IPS DF 6.9 (cell line): ENCODE results near the gene MCF2L.

Experiments
- DNase-seq: peaks from one replicate; pipeline ENCODE4 v3.0.0-alpha.2; 2013; ENCODE audit warnings: low read depth, low spot score
- H3K27ac ChIP-seq: one replicate; pipeline ENCODE4 v1.5.1; 2013; ENCODE audit warnings: low read length, control low read depth
- H3K27me3 ChIP-seq: 2 replicates; pipeline ENCODE4 v1.6.1; 2013; ENCODE audit warnings: mild to moderate bottlenecking, low read length; ENCODE audit not compliant: control insufficient read depth, insufficient read depth
- H3K36me3 ChIP-seq: 2 replicates; pipeline ENCODE4 v1.6.1; 2013; ENCODE audit warnings: low read length; ENCODE audit not compliant: control insufficient read depth, insufficient read depth
- H3K4me1 ChIP-seq: 2 replicates; pipeline ENCODE4 v1.6.1; 2013; ENCODE audit warnings: low read length; ENCODE audit not compliant: control insufficient read depth, insufficient read depth
- H3K4me3 ChIP-seq: 2 replicates; pipeline ENCODE4 v1.5.1; 2013; ENCODE audit warnings: mild to moderate bottlenecking, low read length
- H3K9me3 ChIP-seq: 2 replicates; pipeline ENCODE4 v1.6.1; 2013; ENCODE audit warnings: low read length, inconsistent platforms; ENCODE audit not compliant: control insufficient read depth, insufficient read depth
- WGBS: extraction: QIAGEN DNeasy Blood & Tissue Kit; methylation state at CpG from one replicate; pipeline ENCODE4 v1.1.7; 2013; ENCODE audit warnings: mixed read lengths, missing lambda C conversion rate; ENCODE audit not compliant: insufficient read length, insufficient coverage; 5-methylcytosine and 5-hydroxymethylcytosine counted together

MCF2L gene

DNA sequence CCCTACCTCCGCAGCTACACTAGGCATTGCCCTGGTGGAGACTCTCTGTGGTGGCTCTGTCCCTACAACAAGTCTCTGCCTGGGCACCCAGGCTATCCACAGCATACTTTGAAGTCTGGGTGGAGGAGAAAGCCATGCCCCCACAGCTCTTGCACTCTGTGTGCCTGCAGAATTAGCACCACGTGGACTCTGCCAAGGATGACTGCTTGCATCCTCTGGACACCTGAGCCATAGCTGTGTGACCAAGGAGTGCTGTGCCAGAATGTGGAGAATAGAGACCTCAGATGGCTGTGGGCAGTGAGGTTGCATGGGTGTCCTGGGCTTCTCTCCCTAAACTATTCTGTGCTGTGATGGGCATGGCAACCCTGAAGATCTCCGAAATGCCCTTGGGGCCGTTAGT, 21.2 kb upstream of the MCF2L start:
- Histone ChIP-seq H3K36me3 (no peaks in the 10 kb centered on the region), H3K9me3 (no peaks in the 10 kb centered on the region), H3K27me3 (no peaks in the 10 kb centered on the region), H3K4me3 (no peak overlapping the region), H3K27ac (no peak overlapping the region), H3K4me1 (0 out of 2 replicates have a peak, but pooled peaks cover 1% of the 10 kb centered on the region)
- no peak for DNase-seq
- WGBS, result no CpG with 5 or more reads among the region's 4 CpGs

DNA sequence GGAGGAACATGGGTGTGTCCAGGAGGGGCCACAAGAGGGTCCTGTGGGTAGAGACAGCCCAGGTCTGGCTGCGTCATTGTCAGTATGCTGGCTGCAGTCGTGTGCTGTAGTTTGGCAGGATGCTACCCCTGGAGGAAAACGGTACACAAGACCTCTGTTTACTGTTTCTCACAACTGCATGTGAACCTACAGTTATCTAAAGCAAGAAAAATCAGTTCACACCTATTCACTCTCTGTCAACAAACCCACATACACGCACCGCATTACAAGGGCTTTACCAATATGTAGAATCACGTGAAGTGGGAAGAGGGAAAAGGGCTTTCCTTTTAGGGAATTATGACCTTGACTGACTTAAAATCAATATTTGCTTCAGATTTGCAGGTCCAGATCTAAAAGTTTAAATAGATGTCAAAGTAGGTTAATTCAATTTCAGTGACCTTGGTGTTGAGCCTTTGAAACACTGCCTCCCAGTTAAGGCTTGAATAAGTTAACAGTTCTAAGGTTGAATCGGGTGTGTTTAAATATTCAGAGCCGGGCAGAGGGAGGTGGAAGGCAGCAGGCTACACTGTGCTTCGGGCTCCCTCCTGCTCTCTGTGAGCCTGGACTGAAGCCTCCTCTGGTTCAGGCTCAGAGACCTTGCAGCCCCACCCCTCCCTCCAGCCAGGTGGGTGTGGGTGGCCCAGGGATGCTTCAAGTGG, 17.2 kb upstream of the MCF2L start:
- no CpG with 5 or more reads among the region's 9 CpGs for WGBS
- Histone ChIP-seq H3K27ac (no peak overlapping the region), H3K36me3 (no peaks in the 10 kb centered on the region), H3K4me3 (no peak overlapping the region), H3K27me3 (no peaks in the 10 kb centered on the region), H3K9me3 (no peaks in the 10 kb centered on the region), H3K4me1 (no peaks in the 10 kb centered on the region)
- no peak for DNase-seq

DNA sequence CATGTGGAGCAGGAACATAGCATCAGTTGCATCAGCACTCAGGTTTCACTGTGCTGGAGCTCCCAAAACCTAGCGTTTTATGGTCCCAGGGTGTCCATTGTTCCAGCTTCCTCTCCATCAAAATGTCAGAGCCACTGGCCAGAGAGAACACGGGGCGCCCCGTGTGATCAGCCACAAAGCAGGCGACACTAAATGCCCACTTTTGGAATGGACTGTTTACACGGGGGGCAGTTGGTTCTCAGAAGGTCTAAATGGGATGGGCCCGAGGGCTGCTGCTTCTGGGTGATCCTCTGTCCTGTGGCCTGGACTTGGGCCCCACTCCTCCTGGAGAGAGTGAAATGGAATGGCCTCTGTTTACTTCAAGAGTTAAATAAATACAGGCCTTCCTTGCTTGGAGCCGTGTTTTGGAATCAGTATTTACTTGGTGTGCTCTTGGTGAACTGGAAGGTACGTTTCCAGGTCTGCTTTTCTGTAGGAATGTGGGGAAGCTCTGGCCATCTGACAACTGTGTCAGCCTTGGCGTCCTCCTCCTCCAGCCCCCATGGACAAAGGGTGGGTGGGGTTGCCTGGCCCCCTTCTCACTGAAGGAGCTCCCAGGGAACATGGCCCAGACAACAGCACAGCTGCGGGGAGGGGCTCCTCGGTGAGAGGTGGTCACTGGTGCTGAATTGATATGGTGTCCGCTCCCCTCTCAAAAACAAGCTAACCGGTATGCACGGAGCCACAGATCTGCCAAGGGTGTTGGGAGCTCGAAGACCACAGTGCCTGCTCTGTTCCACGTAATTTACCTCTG, 16.1 kb upstream of the MCF2L start:
- WGBS, result no CpG with 5 or more reads among the region's 17 CpGs
- H3K9me3 ChIP-seq, result no peaks in the 10 kb centered on the region
- no peak for DNase-seq
- no peak overlapping the region for H3K27ac ChIP-seq
- H3K4me1 ChIP-seq, result no peaks in the 10 kb centered on the region
- H3K4me3 ChIP-seq, result no peak overlapping the region
- no peaks in the 10 kb centered on the region for H3K27me3 ChIP-seq
- H3K36me3 ChIP-seq, result no peaks in the 10 kb centered on the region

DNA sequence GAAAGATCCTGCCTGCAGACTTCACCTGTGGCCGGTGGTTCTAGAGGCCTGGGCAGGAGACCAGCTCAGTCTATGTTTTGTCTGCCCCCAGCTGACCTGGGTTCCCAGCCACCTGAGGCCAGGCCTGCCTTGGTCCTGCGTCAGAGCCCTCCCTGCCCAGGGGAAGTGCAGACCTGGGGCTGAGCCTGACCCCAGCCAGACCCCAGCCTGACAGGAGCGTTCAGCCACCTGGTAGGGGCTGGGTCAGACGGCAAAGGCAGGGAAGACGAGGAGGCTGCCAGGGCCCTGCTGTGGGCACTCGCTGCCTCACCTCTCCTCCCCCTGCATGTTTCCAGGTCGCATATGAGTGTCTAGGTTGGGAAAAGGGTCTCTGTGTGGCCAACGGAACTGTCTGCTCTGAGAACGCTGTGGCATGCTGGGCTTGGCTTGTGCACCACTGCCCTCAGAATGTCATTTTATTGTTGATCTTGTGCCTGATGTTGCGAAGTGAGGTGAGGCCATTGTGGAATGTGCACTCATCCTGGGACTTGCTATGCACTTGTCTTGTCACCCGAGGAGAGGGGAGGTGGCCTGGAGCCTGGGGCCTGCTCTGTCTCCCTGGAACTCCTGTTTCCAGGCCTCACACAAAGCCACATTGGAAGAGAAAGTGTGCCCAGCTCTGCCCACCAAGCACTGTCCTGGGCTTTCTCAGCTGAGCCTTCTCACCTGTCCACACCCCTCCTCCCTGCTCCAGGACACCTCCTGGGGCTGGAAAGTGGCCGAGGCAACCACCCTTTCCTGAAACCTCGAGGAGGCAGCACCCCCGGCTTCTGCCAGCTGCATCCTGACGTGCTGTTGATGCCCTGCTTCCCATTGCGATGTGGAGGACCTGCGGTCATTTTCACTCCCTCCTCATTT, 15.2 kb upstream of the MCF2L start:
- H3K9me3 ChIP-seq, result no peaks in the 10 kb centered on the region
- H3K36me3 ChIP-seq, result no peaks in the 10 kb centered on the region
- H3K4me1 ChIP-seq, result no peaks in the 10 kb centered on the region
- no CpG with 5 or more reads among the region's 17 CpGs for WGBS
- H3K27me3 ChIP-seq, result no peaks in the 10 kb centered on the region
- DNase-seq, result no peak
- no peak overlapping the region for H3K4me3 ChIP-seq
- no peak overlapping the region for H3K27ac ChIP-seq

DNA sequence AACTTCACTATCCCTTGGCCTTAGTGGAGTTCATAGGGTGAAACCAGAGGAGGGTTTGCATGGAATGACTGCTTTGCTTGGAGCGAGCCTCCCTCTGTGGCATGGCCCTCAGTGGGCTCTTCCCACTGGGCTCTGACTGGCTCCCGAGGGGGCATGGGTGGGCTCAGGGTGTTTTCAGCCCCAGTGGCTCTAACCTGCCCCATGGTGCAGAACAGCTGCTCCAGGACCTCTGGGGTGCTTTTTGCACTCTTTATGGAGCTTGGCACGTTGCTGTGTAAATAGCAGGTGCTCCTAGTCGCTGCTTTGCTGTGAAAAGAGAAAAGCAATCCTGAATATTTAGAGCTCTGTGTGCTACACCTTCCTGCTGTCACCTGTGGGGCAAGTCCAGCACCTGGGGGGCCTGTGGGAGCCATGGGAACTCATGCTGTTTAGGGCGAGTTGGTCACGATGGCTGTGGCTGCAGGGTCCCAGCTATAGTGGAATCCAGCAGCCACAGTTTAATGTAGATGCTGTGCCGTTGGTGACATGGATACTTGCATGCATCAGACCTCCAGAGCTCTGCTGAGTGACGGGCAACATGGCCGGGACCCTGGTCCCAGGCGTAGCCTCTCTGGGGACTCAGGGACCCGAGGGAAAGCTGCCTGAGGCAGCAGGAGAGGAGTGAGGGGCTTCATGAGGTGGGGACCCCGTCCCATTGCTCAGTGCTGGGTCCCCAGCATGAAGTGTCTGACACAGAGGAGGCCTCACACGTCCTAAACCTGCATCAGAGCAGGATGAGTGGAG, 14.3 kb upstream of the MCF2L start:
- Histone ChIP-seq H3K27ac (no peak overlapping the region), H3K36me3 (no peaks in the 10 kb centered on the region), H3K4me1 (no peaks in the 10 kb centered on the region), H3K9me3 (no peaks in the 10 kb centered on the region), H3K27me3 (no peaks in the 10 kb centered on the region), H3K4me3 (no peak overlapping the region)
- WGBS, result no CpG with 5 or more reads among the region's 13 CpGs
- no peak for DNase-seq

DNA sequence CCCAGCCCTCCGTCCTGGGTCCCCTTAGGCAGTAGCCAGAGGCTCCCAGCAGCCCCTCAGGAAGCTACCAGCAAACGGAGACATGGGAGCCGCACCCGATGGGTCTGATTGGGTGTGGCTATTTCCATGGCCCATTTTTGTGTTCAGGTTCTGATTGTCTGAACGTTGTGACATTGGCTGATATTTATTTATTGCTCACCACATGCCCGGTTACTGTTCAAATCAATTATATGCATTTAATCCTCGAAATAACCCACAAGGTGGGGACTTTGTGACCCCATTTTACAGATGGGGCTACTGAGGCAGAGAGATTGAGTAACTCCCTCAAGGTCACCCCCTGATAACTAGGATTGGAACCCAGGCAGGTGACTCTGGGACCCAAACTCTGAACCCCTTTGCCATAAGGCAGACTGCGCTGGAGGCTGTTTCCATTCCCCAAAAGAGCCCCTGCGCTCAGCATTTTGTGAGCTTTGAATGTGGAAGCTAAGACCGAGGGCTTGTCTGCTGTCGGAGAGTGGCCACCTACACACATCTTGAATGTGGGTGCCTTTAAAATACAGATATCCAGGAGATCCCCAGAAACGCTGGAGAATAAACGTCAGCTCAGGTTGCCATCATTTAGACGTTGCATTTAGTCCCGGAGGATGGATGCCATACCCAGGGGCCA, 13.6 kb upstream of the MCF2L start:
- H3K9me3 ChIP-seq, result no peaks in the 10 kb centered on the region
- H3K27ac ChIP-seq, result no peak overlapping the region
- H3K36me3 ChIP-seq, result no peaks in the 10 kb centered on the region
- H3K4me1 ChIP-seq, result no peaks in the 10 kb centered on the region
- H3K4me3 ChIP-seq, result no peak overlapping the region
- no peaks in the 10 kb centered on the region for H3K27me3 ChIP-seq
- no CpG with 5 or more reads among the region's 15 CpGs for WGBS
- no peak for DNase-seq

DNA sequence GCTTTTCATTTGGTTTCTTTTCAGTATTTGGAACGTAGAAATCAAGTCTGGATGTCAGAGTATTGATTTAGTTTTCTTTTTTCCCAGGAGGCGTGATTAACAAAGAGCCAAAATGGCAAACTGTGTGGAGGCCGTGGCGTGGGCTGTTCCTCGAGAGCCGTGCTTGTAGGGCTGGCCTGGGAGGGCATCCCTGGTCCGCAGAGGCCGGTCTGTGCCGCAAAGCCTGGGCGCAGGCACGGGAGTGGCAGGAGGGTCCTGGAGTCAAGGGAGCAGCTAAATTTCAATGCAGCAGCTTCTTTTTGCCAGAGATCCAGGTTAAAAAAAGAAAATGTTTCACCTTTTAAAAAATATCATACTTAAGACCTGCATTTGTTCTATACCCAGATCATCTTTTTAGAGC, 13.1 kb upstream of the MCF2L start:
- no peak overlapping the region for H3K4me3 ChIP-seq
- no CpG with 5 or more reads among the region's 11 CpGs for WGBS
- DNase-seq, result no peak

DNA sequence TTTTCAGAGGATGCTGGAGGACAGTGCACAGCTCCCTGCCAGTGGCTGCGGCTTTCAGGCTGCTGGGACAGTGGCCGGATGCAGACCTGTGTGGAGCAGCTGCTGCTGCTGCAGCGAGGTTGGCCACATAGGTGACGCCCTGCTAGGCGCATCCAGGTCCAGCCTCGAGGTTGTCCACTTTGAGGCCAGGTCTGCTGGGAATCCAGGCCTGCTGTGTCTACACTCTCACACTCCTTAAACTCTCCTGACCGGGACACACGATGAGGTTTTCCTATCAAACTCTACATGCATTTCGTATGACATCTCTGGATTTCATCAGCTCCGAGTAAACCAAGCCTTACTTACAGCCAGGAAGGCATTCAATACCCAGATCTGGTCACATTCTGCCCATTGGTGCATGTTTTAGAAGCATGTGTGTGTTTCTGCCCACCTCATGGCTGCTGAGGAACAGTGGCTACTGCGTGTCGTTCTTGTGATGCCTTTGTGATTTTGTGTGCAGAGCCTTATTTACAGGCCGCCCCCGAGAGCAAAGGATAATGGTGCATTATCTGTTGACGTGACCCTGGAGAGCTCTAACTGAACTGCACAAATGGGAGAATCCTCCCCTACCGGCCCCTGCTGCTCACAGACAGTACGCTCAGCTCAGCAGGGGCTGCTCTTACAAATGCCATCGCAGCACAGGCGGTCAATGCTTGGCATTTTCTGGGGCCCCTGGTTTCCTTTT, 12.3 kb upstream of the MCF2L start:
- Histone ChIP-seq H3K27me3 (no peaks in the 10 kb centered on the region), H3K9me3 (no peaks in the 10 kb centered on the region), H3K36me3 (no peaks in the 10 kb centered on the region), H3K27ac (no peak overlapping the region), H3K4me3 (no peak overlapping the region), H3K4me1 (no peaks in the 10 kb centered on the region)
- no peak for DNase-seq
- no CpG with 5 or more reads among the region's 19 CpGs for WGBS

More for the DNA sequence above, 13.1 kb upstream of the MCF2L start:
- Histone ChIP-seq H3K27ac (no peak overlapping the region), H3K4me1 (no peaks in the 10 kb centered on the region), H3K36me3 (no peaks in the 10 kb centered on the region), H3K27me3 (no peaks in the 10 kb centered on the region), H3K9me3 (no peaks in the 10 kb centered on the region)

DNA sequence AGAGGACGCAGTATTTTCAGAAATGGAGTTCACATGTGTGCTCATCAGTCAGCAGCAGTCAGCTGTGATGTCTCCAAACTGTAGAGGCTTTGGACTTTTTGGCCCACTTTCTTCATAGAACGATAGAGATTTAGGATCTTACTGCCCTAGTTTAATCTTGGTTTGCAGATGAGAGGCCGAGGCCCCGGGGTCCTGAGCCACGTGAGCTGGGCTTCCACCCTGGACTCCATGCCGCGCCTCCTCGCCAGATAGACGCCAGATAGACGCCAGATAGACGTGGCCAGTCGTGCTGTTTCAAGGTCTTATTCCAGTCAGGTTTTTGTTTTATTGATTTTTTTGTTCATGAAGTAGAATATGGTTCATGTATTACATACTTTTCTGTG, 11.7 kb upstream of the MCF2L start:
- H3K27me3 ChIP-seq, result no peaks in the 10 kb centered on the region
- no peak overlapping the region for H3K27ac ChIP-seq
- DNase-seq, result no peak
- H3K4me1 ChIP-seq, result no peaks in the 10 kb centered on the region
- H3K36me3 ChIP-seq, result no peaks in the 10 kb centered on the region
- no peak overlapping the region for H3K4me3 ChIP-seq
- no CpG with 5 or more reads among the region's 12 CpGs for WGBS
- H3K9me3 ChIP-seq, result no peaks in the 10 kb centered on the region
